Body of pancreas (tissue), 4 donors: Measurements from ENCODE around the gene SEC31A. TPM values are rescaled to one million over a fixed set of nuclear protein-coding genes. Genes with fewer than 3 reads are reported as not detected.

ENCODE experiments used
- ATAC-seq: fragments of 150-250 bp; one replicate; pipeline ENCODE4 v1.9.1; 2016
- DNase-seq, 4 donors: peaks; one replicate each; pipeline ENCODE4 v3.0.0-alpha.2; 2019
- H3K27ac ChIP-seq, 4 donors: fragments of 200-600 bp; sonication (generic); 1 replicate in 3 of 4; 2 replicates in 1 of 4; pipeline versions ENCODE4 v1.5.1 to v1.6.1; 2016 to 2019; ENCODE audit warnings: mild to moderate bottlenecking in 1 of 4, mixed read lengths in 1 of 4, moderate library complexity in 1 of 4
- H3K27me3 ChIP-seq, 2 donors: fragments of 200-600 bp; sonication (generic); one replicate each; pipeline ENCODE4 v1.6.0; 2016; ENCODE audit warnings: mild to moderate bottlenecking in 1 of 2
- H3K36me3 ChIP-seq, 2 donors: fragments of 200-600 bp; sonication (generic); replicated peaks in 1 of 2; 2 replicates each; pipeline ENCODE4 v1.5.1; 2016; ENCODE audit warnings: low read depth in 2 of 2; ENCODE audit not compliant: insufficient read depth in 1 of 2
- H3K4me1 ChIP-seq: fragments of 200-600 bp; sonication (generic); one replicate; pipeline ENCODE4 v1.6.0; 2016
- H3K4me3 ChIP-seq, 2 donors: fragments of 200-600 bp; sonication (generic); 1 replicate in 1 of 2; 2 replicates in 1 of 2; pipeline ENCODE4 v1.5.1; 2016 to 2019
- H3K9me3 ChIP-seq, 3 donors: fragments of 200-600 bp; sonication (generic); 1 replicate in 2 of 3; 2 replicates in 1 of 3; pipeline ENCODE4 v1.5.1; 2016
- POLR2A ChIP-seq, 3 donors: fragments of 450-650 bp; IDR thresholded peaks; one replicate each; pipeline ENCODE4 v1.6.1; 2016; ENCODE audit warnings: antibody characterized with exemption in 3 of 3, mild to moderate bottlenecking in 2 of 3
- WGBS, 2 donors: methylation state at CpG; one replicate each; pipeline ENCODE4 v1.1.5; 2017; 5-methylcytosine and 5-hydroxymethylcytosine counted together
- intact Hi-C: fragments of 100-400 bp; cut with DNase I; formaldehyde crosslinking; loops from one replicate; pipeline ENCODE4 v1.15.1; 2023
- total RNA-seq, 2 donors: library from RNA; depleted of rRNA; stranded (reverse); fragments of >200 nt; gene quantifications; one replicate each; pipeline ENCODE4 v1.1.0, GENCODE V29; 2016
- TF ChIP-seq, protein P1 (sequence below), 7 experiments: fragments of 450-650 bp in 4 of 7; fragments of 200-600 bp in 3 of 7; sonication (generic) in 3 of 7; IDR thresholded peaks; one replicate each; pipeline ENCODE4 v1.5.1; 2016 to 2019; ENCODE audit warnings: antibody characterized with exemption in 7 of 7

SEC31A gene
- total RNA-seq, 2 donors from 2014 or later = 215 to 245 TPM

DNA sequence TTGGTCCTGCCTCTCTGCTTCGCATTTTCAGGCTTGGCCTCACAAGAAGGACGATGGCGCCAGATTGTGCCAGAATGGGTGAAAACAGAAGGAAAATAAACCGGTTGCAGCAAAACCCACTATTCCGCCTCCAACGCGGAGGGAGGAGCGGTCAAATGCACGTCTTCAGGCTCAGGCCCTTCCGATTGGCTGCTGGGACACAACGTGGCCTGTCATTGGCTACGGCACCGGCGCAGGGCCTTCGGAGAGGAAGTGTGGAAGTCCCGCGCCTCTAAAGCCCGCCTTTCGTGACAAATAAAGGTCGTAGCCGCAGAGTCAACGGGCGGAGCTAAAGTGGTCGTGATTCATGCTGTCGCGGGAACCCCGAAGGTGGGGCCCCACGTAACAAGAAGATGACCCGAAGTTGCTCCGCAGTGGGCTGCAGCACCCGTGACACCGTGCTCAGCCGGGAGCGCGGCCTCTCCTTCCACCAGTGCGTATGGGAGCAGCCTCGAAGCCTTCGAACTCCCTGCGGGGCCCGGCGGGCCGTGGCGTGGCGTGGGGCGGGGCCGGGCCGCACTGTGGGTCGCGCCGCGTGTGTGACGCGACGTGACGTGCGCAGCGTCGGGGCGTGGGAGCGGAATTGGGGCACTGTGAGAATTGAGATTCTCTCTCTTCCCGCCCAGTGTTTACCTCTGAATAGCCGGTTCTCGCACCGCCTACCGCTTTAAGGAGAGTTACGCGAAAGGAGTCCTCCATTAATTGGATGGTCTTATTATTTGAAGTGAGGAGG lies 9.6 kb upstream of the SEC31A start, which contains the start of gene THAP9:
TSS of gene THAP9 (plus strand) at position 325 of the 772 bp plus-strand sequence. CDS start at position 393, 68 bp downstream.
- WGBS, 2 donors = 0% methylated on average over 26 to 67 of the region's 67 CpGs
- peak within 1 kb of the TSS; percentile 89 to 100 (median 100) for H3K27ac ChIP-seq
- intact Hi-C loops = no loop called here
- ATAC-seq = peak; percentile 97
- DNase-seq = peak; percentile 97 to 99 (median 98)
- H3K27me3 ChIP-seq = no peaks in the 10 kb centered on the region
- TF ChIP-seq POLR2A (IDR thresholded peaks at IDR 0.05) = peak; percentile 57 to 92 (median 85)
- TF ChIP-seq, protein P1, sequence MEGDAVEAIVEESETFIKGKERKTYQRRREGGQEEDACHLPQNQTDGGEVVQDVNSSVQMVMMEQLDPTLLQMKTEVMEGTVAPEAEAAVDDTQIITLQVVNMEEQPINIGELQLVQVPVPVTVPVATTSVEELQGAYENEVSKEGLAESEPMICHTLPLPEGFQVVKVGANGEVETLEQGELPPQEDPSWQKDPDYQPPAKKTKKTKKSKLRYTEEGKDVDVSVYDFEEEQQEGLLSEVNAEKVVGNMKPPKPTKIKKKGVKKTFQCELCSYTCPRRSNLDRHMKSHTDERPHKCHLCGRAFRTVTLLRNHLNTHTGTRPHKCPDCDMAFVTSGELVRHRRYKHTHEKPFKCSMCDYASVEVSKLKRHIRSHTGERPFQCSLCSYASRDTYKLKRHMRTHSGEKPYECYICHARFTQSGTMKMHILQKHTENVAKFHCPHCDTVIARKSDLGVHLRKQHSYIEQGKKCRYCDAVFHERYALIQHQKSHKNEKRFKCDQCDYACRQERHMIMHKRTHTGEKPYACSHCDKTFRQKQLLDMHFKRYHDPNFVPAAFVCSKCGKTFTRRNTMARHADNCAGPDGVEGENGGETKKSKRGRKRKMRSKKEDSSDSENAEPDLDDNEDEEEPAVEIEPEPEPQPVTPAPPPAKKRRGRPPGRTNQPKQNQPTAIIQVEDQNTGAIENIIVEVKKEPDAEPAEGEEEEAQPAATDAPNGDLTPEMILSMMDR (IDR thresholded peaks at IDR 0.05) = no peak
- H3K36me3 ChIP-seq = no peaks in the 10 kb centered on the region
- peaks cover 23% of the 10 kb centered on the region for H3K4me1 ChIP-seq
- H3K9me3 ChIP-seq = no peaks in the 10 kb centered on the region
- peak within 1 kb of the TSS; percentile 13 to 55 for H3K4me3 ChIP-seq

DNA sequence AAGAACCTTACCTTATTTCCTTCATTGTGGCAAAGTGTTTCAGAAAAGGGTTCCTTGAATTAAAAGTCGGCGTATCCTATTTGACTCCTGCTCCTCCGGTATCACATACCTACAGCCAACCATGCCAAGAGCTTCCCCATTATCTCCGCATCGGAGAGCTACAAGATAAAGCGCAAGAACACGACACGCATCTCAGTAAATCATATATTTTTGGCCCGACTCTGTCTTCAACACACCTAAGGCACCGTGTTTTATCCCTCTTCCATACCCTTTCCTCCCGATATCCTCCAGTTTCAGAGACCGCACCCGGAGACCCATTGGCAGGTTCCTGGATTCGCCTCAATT lies 9.1 kb upstream of the SEC31A start:
- TF ChIP-seq, protein P1 (IDR thresholded peaks at IDR 0.05) = no peak
- TF ChIP-seq POLR2A (IDR thresholded peaks at IDR 0.05) = no peak
- DNase-seq (no peak), ATAC-seq (peak; percentile 14)
- peak overlapping the region; percentile 89 to 100 (median 100) for H3K27ac ChIP-seq
- H3K4me3 ChIP-seq = peak overlapping the region; percentile 13 to 55
- H3K36me3 ChIP-seq = no peaks in the 10 kb centered on the region
- H3K4me1 ChIP-seq = peaks cover 23% of the 10 kb centered on the region
- 0 to 1% methylated on average over 14 of the region's 14 CpGs for WGBS, 2 donors
- intact Hi-C loops = no loop called here
- no peaks in the 10 kb centered on the region for H3K27me3 ChIP-seq
- H3K9me3 ChIP-seq = no peaks in the 10 kb centered on the region

DNA sequence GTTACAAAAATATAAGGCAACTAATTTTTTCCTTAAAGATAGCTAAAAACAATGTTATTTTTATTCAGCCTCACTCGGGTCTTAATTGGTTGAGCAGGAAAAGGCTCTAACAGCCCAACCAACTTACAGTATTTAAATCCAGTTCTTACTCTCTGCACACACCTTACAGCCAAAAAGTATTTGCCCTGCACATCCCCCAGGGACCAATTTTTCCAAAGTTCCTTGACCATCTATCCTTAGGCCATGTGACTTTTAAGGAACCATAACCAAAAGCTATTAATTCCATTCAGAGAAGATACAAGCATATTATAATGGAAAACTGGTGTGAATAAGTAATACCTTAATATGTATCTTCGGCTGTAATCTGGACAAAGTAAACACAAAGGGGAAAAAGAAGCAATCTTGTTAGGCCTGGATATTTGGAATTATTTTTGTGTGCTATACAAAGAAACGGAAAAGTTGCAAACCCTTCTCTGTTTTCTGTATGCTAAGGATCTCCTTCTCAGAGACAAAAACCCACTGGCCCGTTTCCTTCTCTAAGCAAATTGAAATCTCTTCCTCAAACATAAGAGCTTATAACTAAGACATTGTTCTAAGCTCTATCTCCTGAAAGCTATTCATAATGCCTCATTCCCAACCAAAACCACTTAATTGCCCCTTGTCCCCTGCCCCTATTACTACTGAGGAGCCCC lies 8.6 kb upstream of the SEC31A start:
- intact Hi-C loops = no loop called here

DNA sequence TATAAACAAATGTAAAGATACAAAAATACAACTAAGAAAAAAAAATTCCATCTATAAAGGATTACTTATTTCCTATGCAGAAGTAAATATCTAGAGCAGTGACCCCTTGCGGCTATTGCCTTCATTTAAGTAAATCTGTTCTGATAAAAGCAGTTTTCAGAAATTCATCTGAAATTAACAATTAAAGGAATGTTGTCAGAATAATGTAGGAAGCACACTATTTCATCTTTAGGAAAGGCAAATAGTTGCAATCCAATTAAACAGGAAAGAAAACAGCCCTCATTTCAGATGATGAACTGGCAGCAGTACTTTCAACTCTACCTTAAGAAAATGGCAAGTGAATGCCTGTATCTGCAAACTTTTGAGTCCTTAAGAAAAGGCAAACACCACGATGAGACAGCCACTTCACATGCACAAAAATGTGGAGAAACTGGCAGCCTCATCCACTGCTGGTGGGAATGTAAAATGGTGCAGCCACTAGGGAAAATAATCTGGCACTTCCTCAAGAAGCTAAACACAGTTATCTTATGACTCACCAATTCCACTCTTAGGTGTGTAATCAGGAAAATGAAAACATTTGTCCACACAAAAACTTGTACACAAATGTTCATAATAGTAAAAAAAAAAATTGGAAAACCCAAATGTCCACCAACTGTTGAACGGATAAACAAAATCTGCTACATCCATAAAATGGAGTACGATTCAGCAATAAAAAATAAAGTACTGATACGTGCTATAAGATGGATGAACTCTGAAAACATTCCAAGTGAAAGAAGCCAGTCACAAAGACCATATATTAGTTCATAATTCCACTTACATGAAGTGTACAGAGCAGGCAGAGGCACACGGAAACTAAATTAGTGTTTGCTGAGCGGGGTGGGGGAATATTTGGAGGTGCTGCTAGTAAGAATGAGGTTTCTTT lies 7.6 kb upstream of the SEC31A start:
- H3K9me3 ChIP-seq = no peaks in the 10 kb centered on the region
- peaks cover 0 to 5% of the 10 kb centered on the region in 2 donors for H3K36me3 ChIP-seq
- TF ChIP-seq, protein P1 (IDR thresholded peaks at IDR 0.05) = peak; percentile 9 to 53 (median 40)
- TF ChIP-seq POLR2A (IDR thresholded peaks at IDR 0.05) = no peak
- intact Hi-C loops = no loop called here
- 15 to 22% methylated on average over 7 of the region's 7 CpGs for WGBS, 2 donors
- no peaks in the 10 kb centered on the region for H3K27me3 ChIP-seq
- peak overlapping the region; percentile 89 to 100 (median 100) for H3K27ac ChIP-seq
- H3K4me3 ChIP-seq = peak overlapping the region in 1 of 2 donors; percentile 13
- no peak for ATAC-seq
- H3K4me1 ChIP-seq = peaks cover 23% of the 10 kb centered on the region
- peak; percentile 37 to 64 (median 53) for DNase-seq

More for the DNA sequence above, 8.6 kb upstream of the SEC31A start:
- H3K4me1 ChIP-seq = peaks cover 23% of the 10 kb centered on the region
- TF ChIP-seq, protein P1 (IDR thresholded peaks at IDR 0.05) = no peak
- no peak for TF ChIP-seq POLR2A (IDR thresholded peaks at IDR 0.05)
- no peaks in the 10 kb centered on the region for H3K27me3 ChIP-seq
- H3K4me3 ChIP-seq = peak overlapping the region; percentile 13 to 55
- no peak for ATAC-seq
- peak overlapping the region; percentile 89 to 100 (median 100) for H3K27ac ChIP-seq
- H3K9me3 ChIP-seq = no peaks in the 10 kb centered on the region
- H3K36me3 ChIP-seq = peaks cover 0 to under 1% of the 10 kb centered on the region in 2 donors
- DNase-seq = no peak
- 0 to 1% methylated on average over 4 of the region's 4 CpGs for WGBS, 2 donors
